Esophagus squamous epithelium (tissue), 4 donors: ENCODE results near the gene MRFAP1L1.

Experiments
- POLR2A ChIP-seq, 4 donors: fragments of 450-650 bp; IDR thresholded peaks; one replicate each; pipeline ENCODE4 v1.6.1; 2017; ENCODE audit warnings: antibody characterized with exemption in 4 of 4, mild to moderate bottlenecking in 4 of 4, moderate library complexity in 3 of 4
- TF ChIP-seq, protein P1 (sequence below), 6 experiments: fragments of 450-650 bp in 4 of 6; fragments of 200-600 bp in 2 of 6; sonication (generic) in 2 of 6; IDR thresholded peaks; one replicate each; pipeline ENCODE4 v1.5.1; 2016 to 2019; ENCODE audit warnings: antibody characterized with exemption in 6 of 6, mild to moderate bottlenecking in 4 of 6, moderate library complexity in 4 of 6

DNA sequence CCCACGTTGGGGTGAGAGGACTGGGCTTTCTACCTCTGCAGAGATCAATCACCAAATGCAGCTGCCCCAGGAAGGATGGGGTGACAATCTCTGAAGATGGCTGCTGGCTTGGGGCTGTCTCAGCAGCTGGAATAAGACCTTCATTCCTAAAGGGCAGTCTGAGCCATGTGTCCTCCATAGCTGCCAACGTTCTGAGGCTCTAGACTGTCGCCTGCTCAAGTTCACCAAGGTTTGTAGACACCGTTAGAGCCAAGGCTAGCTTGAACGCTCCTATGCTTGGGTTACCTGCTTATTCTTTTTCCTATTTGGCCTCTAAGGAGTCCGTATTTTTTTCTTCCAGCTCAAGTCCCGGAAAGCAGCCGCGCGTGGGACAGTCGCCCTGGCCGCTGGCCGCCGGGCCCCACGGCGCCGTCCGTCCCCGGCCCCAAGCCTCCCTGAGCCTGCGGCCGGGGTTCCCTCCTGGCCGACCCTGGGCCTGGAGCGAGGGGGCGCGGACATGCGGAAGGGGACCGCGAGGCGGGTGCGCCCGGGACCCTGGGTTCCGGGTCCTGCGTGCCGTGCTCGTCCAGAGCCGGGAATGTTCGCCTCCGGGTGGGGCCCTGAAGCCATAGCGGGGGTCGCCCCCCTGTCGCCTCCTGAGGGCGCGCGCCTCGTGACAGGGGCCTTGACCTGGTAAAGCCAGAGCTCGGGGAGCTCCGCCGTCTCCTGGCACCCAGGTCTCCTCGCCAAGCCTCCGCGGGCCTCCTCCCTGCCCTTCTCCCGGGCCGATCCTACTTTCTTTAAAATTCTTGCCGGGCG is 45.9 kb downstream of the MRFAP1L1 start:
- no peak for TF ChIP-seq POLR2A (IDR thresholded peaks at IDR 0.05)
- TF ChIP-seq, protein P1, sequence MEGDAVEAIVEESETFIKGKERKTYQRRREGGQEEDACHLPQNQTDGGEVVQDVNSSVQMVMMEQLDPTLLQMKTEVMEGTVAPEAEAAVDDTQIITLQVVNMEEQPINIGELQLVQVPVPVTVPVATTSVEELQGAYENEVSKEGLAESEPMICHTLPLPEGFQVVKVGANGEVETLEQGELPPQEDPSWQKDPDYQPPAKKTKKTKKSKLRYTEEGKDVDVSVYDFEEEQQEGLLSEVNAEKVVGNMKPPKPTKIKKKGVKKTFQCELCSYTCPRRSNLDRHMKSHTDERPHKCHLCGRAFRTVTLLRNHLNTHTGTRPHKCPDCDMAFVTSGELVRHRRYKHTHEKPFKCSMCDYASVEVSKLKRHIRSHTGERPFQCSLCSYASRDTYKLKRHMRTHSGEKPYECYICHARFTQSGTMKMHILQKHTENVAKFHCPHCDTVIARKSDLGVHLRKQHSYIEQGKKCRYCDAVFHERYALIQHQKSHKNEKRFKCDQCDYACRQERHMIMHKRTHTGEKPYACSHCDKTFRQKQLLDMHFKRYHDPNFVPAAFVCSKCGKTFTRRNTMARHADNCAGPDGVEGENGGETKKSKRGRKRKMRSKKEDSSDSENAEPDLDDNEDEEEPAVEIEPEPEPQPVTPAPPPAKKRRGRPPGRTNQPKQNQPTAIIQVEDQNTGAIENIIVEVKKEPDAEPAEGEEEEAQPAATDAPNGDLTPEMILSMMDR (IDR thresholded peaks at IDR 0.05) = no peak
